CD4-positive, alpha-beta T cell (primary cell): ENCODE measurements around the gene SCGB1D2. TPM values are rescaled to one million over a fixed set of nuclear protein-coding genes. Genes with fewer than 3 reads are reported as not detected.

Experiments used
- ATAC-seq: fragments of 200-7000 bp; cut with Tn5 transposase; one replicate; pipeline ENCODE4 v1.10.0; 2022; ENCODE audit warnings: mild to moderate bottlenecking; ENCODE audit not compliant: poor library complexity
- CTCF ChIA-PET: fragments of 350-600 bp; sonication (Branson Sonifier 250); formaldehyde crosslinking; loops from one replicate; lab custom pipeline; 2021; ENCODE audit warnings: antibody characterized with exemption, inconsistent platforms; lab: Charles Lee
- POLR2A ChIA-PET: fragments of 350-600 bp; sonication (Branson Sonifier 250); formaldehyde crosslinking; loops from one replicate; lab custom pipeline; 2021; ENCODE audit warnings: antibody characterized with exemption, inconsistent platforms; lab: Charles Lee
- DNase-seq, 14 experiments: peaks; one replicate each; pipeline ENCODE4 v3.0.0-alpha.2; 2013 to 2020; ENCODE audit warnings: mixed read lengths in 2 of 14
- H3K27ac ChIP-seq, 2 donors: one replicate each; pipeline versions ENCODE4 v1.5.1 to v1.7.0; 2013; ENCODE audit warnings: low read length in 2 of 2, low read depth in 1 of 2, mild to moderate bottlenecking in 1 of 2
- H3K27me3 ChIP-seq, 2 experiments: 1 replicate in 1 of 2; 2 replicates in 1 of 2; pipeline versions ENCODE4 v1.6.1 to v1.7.0; 2013; ENCODE audit warnings: low read length in 2 of 2, control low read depth in 1 of 2, mild to moderate bottlenecking in 1 of 2, moderate library complexity in 1 of 2; ENCODE audit not compliant: insufficient read depth in 2 of 2, control insufficient read depth in 1 of 2
- H3K36me3 ChIP-seq: one replicate; pipeline ENCODE4 v1.6.1; 2013; ENCODE audit warnings: low read length, control low read depth; ENCODE audit not compliant: insufficient read depth
- H3K4me1 ChIP-seq: one replicate; pipeline ENCODE4 v1.6.1; 2013; ENCODE audit warnings: low read length, control low read depth; ENCODE audit not compliant: insufficient read depth
- H3K4me3 ChIP-seq: one replicate; pipeline ENCODE4 v1.5.1; 2013; ENCODE audit warnings: mild to moderate bottlenecking, low read length, moderate library complexity
- H3K9me3 ChIP-seq, 2 experiments: 1 replicate in 1 of 2; 2 replicates in 1 of 2; pipeline versions ENCODE4 v1.6.1 to v1.7.0; 2013; ENCODE audit warnings: low read length in 2 of 2, mild to moderate bottlenecking in 2 of 2, control low read depth in 1 of 2, moderate library complexity in 1 of 2; ENCODE audit not compliant: control insufficient read depth in 1 of 2, insufficient read depth in 1 of 2
- H3K27ac Mint-ChIP-seq: one replicate; pipeline ENCODE4 v1.8.0; 2020; ENCODE audit warnings: mixed read lengths
- H3K27me3 Mint-ChIP-seq: one replicate; pipeline ENCODE4 v1.8.0; 2021; ENCODE audit warnings: mixed read lengths
- H3K36me3 Mint-ChIP-seq: one replicate; pipeline ENCODE4 v1.8.0; 2021; ENCODE audit warnings: low read depth, mixed read lengths
- H3K4me1 Mint-ChIP-seq: one replicate; pipeline ENCODE4 v1.8.0; 2021; ENCODE audit warnings: low read depth, mixed read lengths
- H3K4me3 Mint-ChIP-seq: one replicate; pipeline ENCODE4 v1.8.0; 2020; ENCODE audit warnings: mild to moderate bottlenecking, mixed read lengths
- H3K9me3 Mint-ChIP-seq: one replicate; pipeline ENCODE4 v1.8.0; 2020; ENCODE audit warnings: mixed read lengths
- CTCF ChIP-seq: fragments of 200-600 bp; IDR thresholded peaks from one replicate; pipeline ENCODE4 v1.8.0; 2022; ENCODE audit warnings: antibody characterized with exemption, mild to moderate bottlenecking
- intact Hi-C, 2 experiments: fragments of 100-400 bp; cut with DNase I in 1 of 2; cut with micrococcal nuclease in 1 of 2; formaldehyde crosslinking; loops; one replicate each; pipeline versions ENCODE4 v1.15.1 to v1.9.0; 2023 to 2025; cut with DNase I, micrococcal nuclease
- total RNA-seq, 174 experiments: library from RNA in 2 of 174; stranded (reverse) in 2 of 174; gene quantifications; one replicate each; pipeline ENCODE4 v1.2.3 and lab custom pipeline; 2021 to 2026

Gene SCGB1D2
- total RNA-seq, 2 experiments from 2014 or later = not detected

- CTCF ChIA-PET = no interaction called here
- H3K9me3 Mint-ChIP-seq = peaks cover 12% of the 10 kb centered on the region
Measured at GRCh38 chr11:62251698-62252097, 9.7 kb downstream of the SCGB1D2 start.

DNA sequence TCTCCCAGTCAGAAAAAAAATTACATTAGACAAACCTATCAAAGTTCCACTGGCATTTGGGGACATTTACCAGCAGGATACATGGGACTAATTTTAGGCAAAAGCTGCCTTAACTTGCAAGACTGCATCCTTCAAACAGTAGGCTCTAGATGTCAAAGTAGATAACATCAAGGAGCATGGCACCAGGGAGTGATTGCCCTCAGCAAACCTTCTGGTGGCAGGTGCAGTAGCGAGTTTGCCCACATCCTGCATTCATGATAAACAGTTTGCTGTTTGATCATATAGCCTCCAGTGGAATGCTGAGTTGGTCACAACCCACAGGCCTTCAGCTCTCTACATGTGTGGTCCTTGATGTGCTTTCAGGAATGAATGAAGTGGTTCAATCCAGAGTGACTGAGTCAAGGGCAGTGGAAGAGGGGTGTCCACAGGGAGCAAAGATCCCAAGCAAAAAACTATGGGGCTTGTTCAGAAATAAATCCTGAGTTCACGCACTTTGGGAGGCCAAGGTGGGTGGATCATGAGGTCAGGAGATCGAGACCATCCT is 12.0 kb downstream of the SCGB1D2 start:
- CTCF ChIA-PET = no interaction called here
- POLR2A ChIA-PET = no interaction called here
- Histone ChIP-seq H3K27ac (no peak overlapping the region), H3K9me3 (peaks cover 4 to 39% of the 10 kb centered on the region in 2 experiments), H3K4me3 (no peak overlapping the region), H3K27me3 (no peaks in the 10 kb centered on the region), H3K36me3 (no peaks in the 10 kb centered on the region), H3K4me1 (no peaks in the 10 kb centered on the region)
- H3K27me3 Mint-ChIP-seq = peaks cover 28% of the 10 kb centered on the region
- H3K9me3 Mint-ChIP-seq = peaks cover 12% of the 10 kb centered on the region
- no peak for TF ChIP-seq CTCF
- DNase-seq (no peak), ATAC-seq (no peak)
- H3K27ac Mint-ChIP-seq = no peak overlapping the region
- no peaks in the 10 kb centered on the region for H3K4me1 Mint-ChIP-seq
- no peak overlapping the region for H3K4me3 Mint-ChIP-seq
- H3K36me3 Mint-ChIP-seq = peaks cover 17% of the 10 kb centered on the region
- intact Hi-C loops = no loop called here

More at GRCh38 chr11:62251698-62252097, 9.7 kb downstream of the SCGB1D2 start:
- peaks cover 4 to 39% of the 10 kb centered on the region in 2 experiments for H3K9me3 ChIP-seq
- peaks cover 24% of the 10 kb centered on the region for H3K27me3 Mint-ChIP-seq
- H3K27me3 ChIP-seq = peaks cover 2 to 10% of the 10 kb centered on the region in 2 experiments
- no peaks in the 10 kb centered on the region for H3K4me1 Mint-ChIP-seq
- no peaks in the 10 kb centered on the region for H3K36me3 ChIP-seq
- no peak overlapping the region for H3K27ac ChIP-seq
- no peak overlapping the region for H3K4me3 Mint-ChIP-seq
- H3K27ac Mint-ChIP-seq = no peak overlapping the region
- peaks cover 17% of the 10 kb centered on the region for H3K36me3 Mint-ChIP-seq
- intact Hi-C loops = no loop called here
- no peaks in the 10 kb centered on the region for H3K4me1 ChIP-seq
- TF ChIP-seq CTCF = no peak
- DNase-seq (no peak), ATAC-seq (no peak)
- POLR2A ChIA-PET = no interaction called here
- no peak overlapping the region for H3K4me3 ChIP-seq

- Histone ChIP-seq H3K4me3 (no peak overlapping the region), H3K27ac (no peak overlapping the region), H3K36me3 (no peaks in the 10 kb centered on the region), H3K9me3 (peaks cover 0 to 22% of the 10 kb centered on the region in 2 experiments), H3K4me1 (no peaks in the 10 kb centered on the region), H3K27me3 (no peaks in the 10 kb centered on the region)
- ATAC-seq (no peak), DNase-seq (no peak)
- POLR2A ChIA-PET = no interaction called here
- intact Hi-C loops = no loop called here
- TF ChIP-seq CTCF = no peak
- H3K4me3 Mint-ChIP-seq = no peak overlapping the region
- no peak overlapping the region for H3K27ac Mint-ChIP-seq
- peaks cover 13% of the 10 kb centered on the region for H3K36me3 Mint-ChIP-seq
- peaks cover 7% of the 10 kb centered on the region for H3K9me3 Mint-ChIP-seq
- H3K4me1 Mint-ChIP-seq = no peaks in the 10 kb centered on the region
- CTCF ChIA-PET = no interaction called here
- peaks cover 30% of the 10 kb centered on the region for H3K27me3 Mint-ChIP-seq
Measured at GRCh38 chr11:62256281-62256680, 14.2 kb downstream of the SCGB1D2 start.
